Endothelial cell of umbilical vein (primary cell): ENCODE results near the gene GDI2. TPM values are rescaled to one million over a fixed set of nuclear protein-coding genes. Genes with fewer than 3 reads are reported as not detected.

Experiments
- BruUV-seq: library from RNA; stranded (reverse); fragments of 400-500 nt; replicated peaks from 2 replicates; lab custom pipeline; 2021; lab: Mats Ljungman, UMichigan
- CTCF ChIA-PET: fragments of 300-600, 350-600 bp; sonication (Branson Sonifier 250); formaldehyde crosslinking; loops from one replicate; lab custom pipeline; 2021; ENCODE audit warnings: antibody characterized with exemption, inconsistent platforms; lab: Charles Lee
- POLR2A ChIA-PET: fragments of 300-600, 350-600 bp; sonication (Branson Sonifier 250); formaldehyde crosslinking; loops from one replicate; lab custom pipeline; 2021; ENCODE audit warnings: antibody characterized with exemption, inconsistent platforms; lab: Charles Lee
- DNase-seq: peaks from one replicate; pipeline ENCODE4 v3.0.0-alpha.2; 2011; ENCODE audit warnings: low read depth, low spot score
- FAIRE-seq: peaks from 2 replicates; lab custom pipeline; 2011; peaks lifted over from hg19 to GRCh38; lab: Jason Lieb, UNC
- H2AFZ ChIP-seq: 2 replicates; pipeline ENCODE4 v1.6.0; 2012; ENCODE audit warnings: low read depth, low read length, control low read depth, inconsistent platforms
- H3K27ac ChIP-seq: 2 replicates; pipeline ENCODE4 v1.5.1; 2011; ENCODE audit warnings: low read depth, mild to moderate bottlenecking, control low read depth, low read length, moderate library complexity; ENCODE audit not compliant: insufficient read depth
- H3K27me3 ChIP-seq, 2 experiments: 2 replicates each; pipeline versions ENCODE4 v1.6.0 to v1.6.1; 2011; ENCODE audit warnings: low read length in 2 of 2, mixed read lengths in 1 of 2; ENCODE audit not compliant: control insufficient read depth in 2 of 2, insufficient read depth in 2 of 2
- H3K36me3 ChIP-seq, 2 experiments: 2 replicates in 1 of 2; 3 replicates in 1 of 2; pipeline ENCODE4 v1.5.1; 2011; ENCODE audit warnings: low read length in 2 of 2, mild to moderate bottlenecking in 1 of 2, moderate library complexity in 1 of 2; ENCODE audit not compliant: control insufficient read depth in 2 of 2, insufficient read depth in 2 of 2; ENCODE audit errors: extremely low read depth in 1 of 2
- H3K4me1 ChIP-seq: 3 replicates; pipeline ENCODE4 v1.5.1; 2011; ENCODE audit warnings: mild to moderate bottlenecking, low read length; ENCODE audit not compliant: control insufficient read depth, insufficient read depth; ENCODE audit errors: extremely low read depth
- H3K4me2 ChIP-seq: 2 replicates; pipeline ENCODE4 v1.6.1; 2011; ENCODE audit warnings: low read length, control low read depth, mixed read lengths; ENCODE audit not compliant: insufficient read depth
- H3K4me3 ChIP-seq, 3 experiments: fragments of 200-600 bp in 1 of 3; sonication (generic), shearing (Covaris generic) in 1 of 3; replicated peaks in 1 of 3; 2 replicates each; pipeline ENCODE4 v1.5.1; 2011 to 2016; ENCODE audit warnings: control low read depth in 3 of 3, low read length in 3 of 3, mild to moderate bottlenecking in 2 of 3, inconsistent platforms in 1 of 3, low read depth in 1 of 3, moderate library complexity in 1 of 3; ENCODE audit not compliant: insufficient read depth in 1 of 3
- H3K79me2 ChIP-seq: 2 replicates; pipeline ENCODE4 v1.6.0; 2012; ENCODE audit warnings: low read length, inconsistent platforms; ENCODE audit not compliant: control insufficient read depth, insufficient read depth
- H3K9ac ChIP-seq: replicated peaks from 2 replicates; pipeline ENCODE3; 2011; ENCODE audit warnings: low read length, control low read depth; ENCODE audit not compliant: insufficient read depth; ENCODE audit errors: extremely low read depth
- H3K9me1 ChIP-seq: replicated peaks from 3 replicates; pipeline ENCODE4 v1.6.0; 2011; ENCODE audit warnings: mild to moderate bottlenecking, low read length; ENCODE audit not compliant: control insufficient read depth, insufficient read depth; ENCODE audit errors: extremely low read depth
- H3K9me3 ChIP-seq: replicated peaks from 2 replicates; pipeline ENCODE4 v1.5.1; 2012; ENCODE audit warnings: low read length, inconsistent platforms; ENCODE audit not compliant: control insufficient read depth, insufficient read depth
- H4K20me1 ChIP-seq: replicated peaks from 2 replicates; pipeline ENCODE3; 2011; ENCODE audit warnings: mild to moderate bottlenecking, low read length; ENCODE audit not compliant: control insufficient read depth, insufficient read depth; ENCODE audit errors: extremely low read depth
- CTCF ChIP-seq, 2 donors: IDR thresholded peaks; 1 replicate in 1 of 2; 2 replicates in 1 of 2; pipeline ENCODE4 v1.5.1; 2011; ENCODE audit warnings: low read length in 2 of 2, mild to moderate bottlenecking in 2 of 2, moderate library complexity in 2 of 2, control low read depth in 1 of 2, inconsistent platforms in 1 of 2, low read depth in 1 of 2; ENCODE audit not compliant: insufficient read depth in 1 of 2; ENCODE audit errors: extremely low read depth in 1 of 2
- EZH2 ChIP-seq: IDR thresholded peaks from 2 replicates; pipeline ENCODE4 v1.6.1; 2012; ENCODE audit warnings: borderline replicate concordance, low read depth, mild to moderate bottlenecking, moderate library complexity, low read length, inconsistent platforms; ENCODE audit not compliant: severe bottlenecking
- FOS ChIP-seq: IDR thresholded peaks from 2 replicates; pipeline ENCODE4 v1.6.1; 2011; ENCODE audit warnings: mild to moderate bottlenecking, low read length, moderate library complexity, borderline replicate concordance; ENCODE audit not compliant: insufficient read depth
- GATA2 ChIP-seq: IDR thresholded peaks from 2 replicates; pipeline ENCODE4 v1.7.0; 2011; ENCODE audit warnings: low read depth, mild to moderate bottlenecking, moderate library complexity, mixed read lengths, low read length; ENCODE audit not compliant: insufficient read length, insufficient read depth
- JUN ChIP-seq: IDR thresholded peaks from 2 replicates; pipeline ENCODE4 v1.6.1; 2011; ENCODE audit warnings: borderline replicate concordance, low read depth; ENCODE audit not compliant: insufficient read length, insufficient read depth
- MYC ChIP-seq: IDR thresholded peaks from one replicate; pipeline ENCODE4 v1.6.1; 2011; ENCODE audit warnings: mild to moderate bottlenecking, low read depth, low read length
- POLR2A ChIP-seq: IDR thresholded peaks from 2 replicates; pipeline ENCODE4 v1.6.1; 2012; ENCODE audit warnings: low read depth, mild to moderate bottlenecking, control low read depth, low read length
- POLR2AphosphoS5 ChIP-seq: IDR thresholded peaks from 2 replicates; pipeline ENCODE4 v1.6.1; 2012; ENCODE audit warnings: low read depth, mild to moderate bottlenecking, control low read depth, low read length, moderate library complexity; ENCODE audit not compliant: insufficient read depth
- dilution Hi-C: fragments of 300-500 bp; cut with MboI; formaldehyde crosslinking; loops from one replicate; pipeline ENCODE4 v1.15.0; 2019; ENCODE audit warnings: low sequenced_read_pairs; ENCODE audit not compliant: extremely low pct_ligation_motif_present
- intact Hi-C: fragments of 100-400 bp; cut with micrococcal nuclease; formaldehyde crosslinking; loops from one replicate; pipeline ENCODE4 v1.10.0; 2022
- polyA plus RNA-seq, 4 experiments: library from polyadenylated mRNA; depleted of rRNA in 3 of 4; stranded (reverse) in 3 of 4; unstranded in 1 of 4; fragments of >200 nt; gene quantifications; 2 replicates each; pipeline versions ENCODE4 v1.2.1 to v1.2.3, GENCODE V29; 2011 to 2012; ENCODE audit warnings: missing spikeins in 1 of 4
- total RNA-seq: library from RNA; stranded (reverse); gene quantifications from 2 replicates; pipeline ENCODE4 v1.2.3, GENCODE V29; 2021
- TF ChIP-seq, protein P1 (sequence below): IDR thresholded peaks from 2 replicates; pipeline ENCODE4 v1.6.1; 2011; ENCODE audit not compliant: insufficient read depth, insufficient read length

The GDI2 gene
- total and polyA plus RNA-seq, 2 donors (not counting 3 experiments of a cell fraction or from before 2014, with no cell fraction given), result 154 to 307 TPM

DNA sequence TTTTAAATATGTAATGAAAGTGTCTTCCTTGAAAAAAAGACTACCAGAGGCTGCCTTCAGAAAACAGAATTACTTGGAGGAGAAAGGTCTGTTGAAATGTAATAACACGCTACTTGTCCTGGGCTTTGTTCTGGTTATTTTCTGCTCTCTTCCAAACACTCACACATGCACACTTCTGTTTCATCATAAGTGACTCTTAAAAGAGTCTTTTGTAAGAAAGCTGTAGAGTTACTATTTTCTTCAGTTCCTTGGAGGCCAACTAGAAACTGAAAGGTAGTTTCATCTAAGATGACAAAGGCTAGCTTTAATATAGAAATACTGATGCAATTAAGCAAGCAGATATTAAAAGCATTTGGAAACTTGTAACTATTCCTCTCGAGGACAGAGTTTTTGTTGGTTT, 89.5 kb downstream of the GDI2 start:
- ChIA-PET POLR2A (no interaction called here), CTCF (no interaction called here)
- no peak overlapping the region for H2AFZ ChIP-seq
- BruUV-seq, result no TSS peak
- no peak overlapping the region for H3K4me2 ChIP-seq
- H3K4me1 ChIP-seq, result no peaks in the 10 kb centered on the region
- no peaks in the 10 kb centered on the region for H4K20me1 ChIP-seq
- peaks cover 6% of the 10 kb centered on the region for H3K79me2 ChIP-seq
- H3K27ac ChIP-seq, result no peak overlapping the region
- intact Hi-C loops, result no loop called here
- FAIRE-seq, result no peak
- DNase-seq, result no peak
- no peaks in the 10 kb centered on the region for H3K9me3 ChIP-seq
- TF ChIP-seq EZH2, result no peak
- no peak for TF ChIP-seq POLR2AphosphoS5
- no peak for TF ChIP-seq GATA2
- no peak for TF ChIP-seq FOS
- TF ChIP-seq POLR2A, result no peak
- no peak for TF ChIP-seq JUN
- TF ChIP-seq, protein P1, sequence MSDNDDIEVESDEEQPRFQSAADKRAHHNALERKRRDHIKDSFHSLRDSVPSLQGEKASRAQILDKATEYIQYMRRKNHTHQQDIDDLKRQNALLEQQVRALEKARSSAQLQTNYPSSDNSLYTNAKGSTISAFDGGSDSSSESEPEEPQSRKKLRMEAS, result no peak
- no peak for TF ChIP-seq MYC
- TF ChIP-seq CTCF (IDR thresholded peaks at IDR 0.05; ENCODE audit: extremely low read depth in 1 of 2, insufficient read depth in 1 of 2, low read depth in 1 of 2, low read length in 2 of 2), result no peak
- peaks cover 2 to 4% of the 10 kb centered on the region in 2 experiments for H3K36me3 ChIP-seq
- dilution Hi-C loops, result no loop called here
- no peak overlapping the region for H3K9ac ChIP-seq
- H3K27me3 ChIP-seq, result no peaks in the 10 kb centered on the region
- H3K4me3 ChIP-seq, result no peak overlapping the region
- no peaks in the 10 kb centered on the region for H3K9me1 ChIP-seq
